Spleen (tissue), 11 donors: Measurements from ENCODE around the gene RAD1. TPM values are rescaled to one million over a fixed set of nuclear protein-coding genes. Genes with fewer than 3 reads are reported as not detected.

ENCODE experiments used
- DNase-seq: peaks from one replicate; pipeline ENCODE4 v3.0.0-alpha.2; 2020
- H3K27ac ChIP-seq, 8 donors: fragments of 200-600 bp; sonication (generic) in 7 of 8; 1 replicate in 4 of 8; 2 replicates in 4 of 8; pipeline versions ENCODE4 v1.5.0 to v1.8.0; 2016 to 2021; ENCODE audit warnings: inconsistent platforms in 4 of 8, mild to moderate bottlenecking in 4 of 8, moderate library complexity in 1 of 8
- H3K27me3 ChIP-seq, 7 donors: fragments of 200-600 bp; sonication (generic) in 6 of 7; replicated peaks in 1 of 7; 1 replicate in 4 of 7; 2 replicates in 3 of 7; pipeline versions ENCODE4 v1.5.0 to v1.8.0; 2016 to 2021; ENCODE audit warnings: inconsistent platforms in 3 of 7, mild to moderate bottlenecking in 1 of 7
- H3K36me3 ChIP-seq, 6 donors: fragments of 200-600 bp; sonication (generic) in 5 of 6; 1 replicate in 4 of 6; 2 replicates in 2 of 6; pipeline versions ENCODE4 v1.5.0 to v1.8.0; 2016 to 2021; ENCODE audit warnings: inconsistent platforms in 2 of 6
- H3K4me1 ChIP-seq, 6 donors: fragments of 200-600 bp; sonication (generic) in 5 of 6; 1 replicate in 3 of 6; 2 replicates in 3 of 6; pipeline versions ENCODE4 v1.5.0 to v1.8.0; 2016 to 2021; ENCODE audit warnings: inconsistent platforms in 3 of 6
- H3K4me3 ChIP-seq, 8 donors: fragments of 200-600 bp; sonication (generic) in 7 of 8; 1 replicate in 4 of 8; 2 replicates in 4 of 8; pipeline versions ENCODE4 v1.5.0 to v1.8.0; 2016 to 2021; ENCODE audit warnings: inconsistent platforms in 4 of 8, mild to moderate bottlenecking in 4 of 8, moderate library complexity in 2 of 8
- H3K9me3 ChIP-seq, 8 donors: fragments of 200-600 bp; sonication (generic) in 7 of 8; 1 replicate in 4 of 8; 2 replicates in 4 of 8; pipeline versions ENCODE4 v1.5.0 to v1.8.0; 2016 to 2021; ENCODE audit warnings: inconsistent platforms in 4 of 8
- POLR2A ChIP-seq, 3 donors: fragments of 450-650 bp; IDR thresholded peaks; one replicate each; pipeline ENCODE4 v1.5.1; 2017; ENCODE audit warnings: antibody characterized with exemption in 3 of 3, mild to moderate bottlenecking in 1 of 3
- POLR2AphosphoS5 ChIP-seq, 3 donors: sonication (generic); formaldehyde crosslinking; IDR thresholded peaks; one replicate each; pipeline ENCODE4 v1.5.1; 2017; ENCODE audit warnings: antibody characterized with exemption in 3 of 3
- WGBS, 5 donors: extraction: QIAGEN DNeasy Blood & Tissue Kit in 3 of 5; methylation state at CpG; one replicate each; pipeline versions ENCODE4 v1.1.5 to v1.1.7; 2013 to 2018; 5-methylcytosine and 5-hydroxymethylcytosine counted together
- intact Hi-C: fragments of 100-400 bp; cut with DNase I; formaldehyde crosslinking; loops from one replicate; pipeline ENCODE4 v1.15.0; 2023; ENCODE audit warnings: low total_unique reads
- polyA plus RNA-seq, 3 donors: library from polyadenylated mRNA; stranded (reverse); fragments of 200-250 nt; gene quantifications; one replicate each; pipeline ENCODE4 v1.2.1, GENCODE V29; 2013
- total RNA-seq, 7 donors: library from RNA; depleted of rRNA in 3 of 7; stranded (reverse); fragments of >200 nt in 3 of 7; fragmentation: NEBNext Ultra II Directional in 4 of 7; extraction: Animal tissue kit (Norgen Biotek cat#: 25700) in 4 of 7; gene quantifications; one replicate each; pipeline versions ENCODE4 v1.1.0 to v1.2.1, GENCODE V29; 2016 to 2021
- TF ChIP-seq, protein P1 (sequence below), 11 experiments: fragments of 200-600 bp in 7 of 11; fragments of 450-650 bp in 4 of 11; sonication (generic) in 4 of 11; IDR thresholded peaks in 8 of 11; conservative IDR thresholded peaks in 3 of 11; 1 replicate in 7 of 11; 2 replicates in 4 of 11; pipeline versions ENCODE4 v1.4.0 to v1.8.0; 2016 to 2021; ENCODE audit warnings: antibody characterized with exemption in 11 of 11, inconsistent platforms in 4 of 11, mild to moderate bottlenecking in 1 of 11
- donor health status: healthy with polysubstance abuse.
- donor health status: DM: no; HTN: no; CAD: no; lungs with moderate emphysema.
- donor health status: DM: no; HTN: no; CAD: no.
- donor health status: Bipolar disorder and iron deficiency.
- donor health status: healthy.
- donor health status: DM: no; HTN: no; CAD: no.
- donor health status: DM: yes; HTN: yes; CAD: no.

RAD1 gene
- total and polyA plus RNA-seq, 10 donors, result 7.8 to 19.3 (median 13.8) TPM

DNA sequence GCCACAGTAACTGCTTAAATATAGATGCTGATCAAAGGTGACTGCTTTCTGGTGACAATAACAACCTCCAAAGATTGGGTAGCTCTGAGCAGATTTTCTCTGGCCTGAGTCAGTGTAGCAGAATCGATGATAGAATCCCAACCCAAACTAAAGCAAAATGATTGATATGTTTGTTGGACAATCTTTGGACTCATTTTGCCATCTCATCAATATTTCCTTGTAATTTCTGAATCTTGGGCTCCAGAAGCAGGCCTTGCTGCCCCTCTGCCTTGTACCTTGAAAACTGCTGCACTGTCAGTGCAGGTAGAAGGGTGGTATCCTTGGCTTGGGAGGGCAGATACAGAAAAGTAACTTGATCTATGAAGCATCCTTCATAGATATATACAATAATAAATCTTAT is 57.4 kb downstream of the RAD1 start:
- intact Hi-C loops, result no loop called here
- no peaks in the 10 kb centered on the region for H3K36me3 ChIP-seq
- H3K27me3 ChIP-seq, result no peaks in the 10 kb centered on the region
- DNase-seq, result no peak
- WGBS, 5 donors, result 86 to 95% (median 94%) methylated on average over 1 of the region's 1 CpG
- no peak overlapping the region for H3K4me3 ChIP-seq
- TF ChIP-seq, protein P1, sequence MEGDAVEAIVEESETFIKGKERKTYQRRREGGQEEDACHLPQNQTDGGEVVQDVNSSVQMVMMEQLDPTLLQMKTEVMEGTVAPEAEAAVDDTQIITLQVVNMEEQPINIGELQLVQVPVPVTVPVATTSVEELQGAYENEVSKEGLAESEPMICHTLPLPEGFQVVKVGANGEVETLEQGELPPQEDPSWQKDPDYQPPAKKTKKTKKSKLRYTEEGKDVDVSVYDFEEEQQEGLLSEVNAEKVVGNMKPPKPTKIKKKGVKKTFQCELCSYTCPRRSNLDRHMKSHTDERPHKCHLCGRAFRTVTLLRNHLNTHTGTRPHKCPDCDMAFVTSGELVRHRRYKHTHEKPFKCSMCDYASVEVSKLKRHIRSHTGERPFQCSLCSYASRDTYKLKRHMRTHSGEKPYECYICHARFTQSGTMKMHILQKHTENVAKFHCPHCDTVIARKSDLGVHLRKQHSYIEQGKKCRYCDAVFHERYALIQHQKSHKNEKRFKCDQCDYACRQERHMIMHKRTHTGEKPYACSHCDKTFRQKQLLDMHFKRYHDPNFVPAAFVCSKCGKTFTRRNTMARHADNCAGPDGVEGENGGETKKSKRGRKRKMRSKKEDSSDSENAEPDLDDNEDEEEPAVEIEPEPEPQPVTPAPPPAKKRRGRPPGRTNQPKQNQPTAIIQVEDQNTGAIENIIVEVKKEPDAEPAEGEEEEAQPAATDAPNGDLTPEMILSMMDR (IDR thresholded peaks at IDR 0.05 in 8 of 11, conservative IDR thresholded peaks at IDR 0.05 in 3 of 11), result no peak
- TF ChIP-seq POLR2AphosphoS5 (IDR thresholded peaks at IDR 0.05) (no peak), POLR2A (IDR thresholded peaks at IDR 0.05) (no peak)
- no peaks in the 10 kb centered on the region for H3K9me3 ChIP-seq
- no peak overlapping the region for H3K27ac ChIP-seq
- peaks cover 0 to 2% (median 0%) of the 10 kb centered on the region in 6 donors for H3K4me1 ChIP-seq

DNA sequence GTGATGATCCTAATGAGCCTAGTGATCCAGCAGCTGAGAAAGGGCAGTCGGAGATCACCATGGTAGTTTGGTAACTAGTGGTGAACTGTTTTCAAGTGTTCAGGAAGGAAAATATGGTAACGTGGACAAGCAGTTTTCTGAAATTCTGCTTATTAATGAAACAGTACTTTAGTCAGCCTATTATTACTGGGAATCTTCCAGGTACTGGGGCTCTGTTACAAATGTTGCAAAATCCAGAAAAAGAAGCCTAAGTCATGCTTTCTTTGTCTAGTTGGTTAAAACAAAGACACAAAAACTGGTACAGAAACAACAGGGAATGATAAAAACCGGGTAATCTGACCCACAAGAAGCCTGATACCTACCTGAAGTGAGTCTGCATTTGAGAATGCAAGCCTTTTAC is 58.1 kb downstream of the RAD1 start:
- no peaks in the 10 kb centered on the region for H3K36me3 ChIP-seq
- no peak overlapping the region for H3K4me3 ChIP-seq
- DNase-seq, result no peak
- TF ChIP-seq POLR2A (IDR thresholded peaks at IDR 0.05), result no peak
- TF ChIP-seq POLR2AphosphoS5 (IDR thresholded peaks at IDR 0.05), result no peak
- TF ChIP-seq, protein P1 (IDR thresholded peaks at IDR 0.05 in 8 of 11, conservative IDR thresholded peaks at IDR 0.05 in 3 of 11), result no peak
- no peaks in the 10 kb centered on the region for H3K4me1 ChIP-seq
- H3K27me3 ChIP-seq, result no peaks in the 10 kb centered on the region
- intact Hi-C loops, result no loop called here
- 83 to 93% (median 85%) methylated on average over 3 of the region's 3 CpGs for WGBS, 5 donors
- H3K27ac ChIP-seq, result no peak overlapping the region
- no peaks in the 10 kb centered on the region for H3K9me3 ChIP-seq

Other genes starting within 250 kb of the RAD1 start
- under 1 TPM in 3 of 7 donors, not detected in 4; 0.11 to 0.42 (median 0.24) TPM for gene TTC23L, start 76.3 kb downstream of the RAD1 start, total RNA-seq
- gene TTC23L, start 76.3 kb downstream of the RAD1 start, polyA plus RNA-seq, result under 1 TPM; 0.07 to 0.29 (median 0.23) TPM
- 10 to 100 TPM; 17.8 to 27.2 (median 22.0) TPM for gene BRIX1, start 207 bp upstream of the RAD1 start, total RNA-seq
- 10 to 100 TPM; 20.5 to 28.3 (median 27.8) TPM for gene BRIX1, start 207 bp upstream of the RAD1 start, polyA plus RNA-seq
- 10 to 100 TPM; 22.9 to 35.2 (median 30.1) TPM for gene DNAJC21, start 14.1 kb upstream of the RAD1 start, total RNA-seq
- gene DNAJC21, start 14.1 kb upstream of the RAD1 start, polyA plus RNA-seq, result 10 to 100 TPM; 16.3 to 22.1 (median 21.8) TPM
- not detected for gene AGXT2, start 132.4 kb upstream of the RAD1 start, total RNA-seq
- not detected for gene AGXT2, start 132.4 kb upstream of the RAD1 start, polyA plus RNA-seq